ENCODE results near the gene RBM10. TPM values are rescaled to one million over a fixed set of nuclear protein-coding genes. Genes with fewer than 3 reads are reported as not detected.
A peak's percentile ranks its signal among the peaks of the same experiment; 100 is the strongest.

Gene RBM10
- polyA plus RNA-seq, 1 experiment: 19.6 TPM

DNA sequence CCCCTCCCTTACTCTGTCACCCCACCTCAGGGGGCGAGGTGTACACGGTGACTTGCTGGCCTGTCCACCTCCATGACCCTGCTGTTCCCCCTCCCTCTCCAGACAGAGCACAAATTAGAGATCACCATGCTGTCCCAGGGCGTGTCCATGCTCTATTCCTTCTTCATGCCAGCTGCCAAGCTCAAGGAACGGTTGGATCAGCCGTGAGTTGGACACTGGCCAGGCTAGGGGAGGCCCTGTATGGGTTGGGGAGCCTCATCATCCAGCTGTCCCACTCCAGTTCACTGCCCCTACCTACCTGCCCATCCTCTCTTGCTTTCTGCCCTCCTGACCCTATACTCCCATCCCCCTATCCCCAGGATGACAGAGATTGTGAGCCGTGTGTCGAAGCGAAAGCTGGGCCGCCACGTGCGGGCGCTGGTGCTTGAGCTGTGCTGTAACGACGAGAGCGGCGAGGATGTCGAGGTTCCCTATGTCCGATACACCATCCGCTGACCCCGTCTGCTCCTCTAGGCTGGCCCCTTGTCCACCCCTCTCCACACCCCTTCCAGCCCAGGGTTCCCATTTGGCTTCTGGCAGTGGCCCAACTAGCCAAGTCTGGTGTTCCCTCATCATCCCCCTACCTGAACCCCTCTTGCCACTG lies 69.5 kb downstream of the RBM10 start:
- Histone ChIP-seq H3K27ac (ENCODE audit: low read depth, low read length) (no peak overlapping the region), H3K27me3 (ENCODE audit: control insufficient read depth, insufficient read depth, low read length) (no peaks in the 10 kb centered on the region), H3K4me3 (ENCODE audit: low read depth, low read length) (no peak overlapping the region), H3K9me3 (ENCODE audit: control insufficient read depth, insufficient read depth, low read length) (no peaks in the 10 kb centered on the region)
- DNase-seq (ENCODE audit: low read depth, low spot score): no peak
- CTCF ChIA-PET: no interaction called here
- POLR2A ChIA-PET: interaction anchor here (0.6 kb wide), 2 partner anchors 14 to 18 kb away, joined by 3 read pairs; partner anchors contain the start of gene USP11
- TF ChIP-seq, protein P1, sequence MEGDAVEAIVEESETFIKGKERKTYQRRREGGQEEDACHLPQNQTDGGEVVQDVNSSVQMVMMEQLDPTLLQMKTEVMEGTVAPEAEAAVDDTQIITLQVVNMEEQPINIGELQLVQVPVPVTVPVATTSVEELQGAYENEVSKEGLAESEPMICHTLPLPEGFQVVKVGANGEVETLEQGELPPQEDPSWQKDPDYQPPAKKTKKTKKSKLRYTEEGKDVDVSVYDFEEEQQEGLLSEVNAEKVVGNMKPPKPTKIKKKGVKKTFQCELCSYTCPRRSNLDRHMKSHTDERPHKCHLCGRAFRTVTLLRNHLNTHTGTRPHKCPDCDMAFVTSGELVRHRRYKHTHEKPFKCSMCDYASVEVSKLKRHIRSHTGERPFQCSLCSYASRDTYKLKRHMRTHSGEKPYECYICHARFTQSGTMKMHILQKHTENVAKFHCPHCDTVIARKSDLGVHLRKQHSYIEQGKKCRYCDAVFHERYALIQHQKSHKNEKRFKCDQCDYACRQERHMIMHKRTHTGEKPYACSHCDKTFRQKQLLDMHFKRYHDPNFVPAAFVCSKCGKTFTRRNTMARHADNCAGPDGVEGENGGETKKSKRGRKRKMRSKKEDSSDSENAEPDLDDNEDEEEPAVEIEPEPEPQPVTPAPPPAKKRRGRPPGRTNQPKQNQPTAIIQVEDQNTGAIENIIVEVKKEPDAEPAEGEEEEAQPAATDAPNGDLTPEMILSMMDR (IDR thresholded peaks at IDR 0.05; ENCODE audit: low read depth, low read length): no peak

DNA sequence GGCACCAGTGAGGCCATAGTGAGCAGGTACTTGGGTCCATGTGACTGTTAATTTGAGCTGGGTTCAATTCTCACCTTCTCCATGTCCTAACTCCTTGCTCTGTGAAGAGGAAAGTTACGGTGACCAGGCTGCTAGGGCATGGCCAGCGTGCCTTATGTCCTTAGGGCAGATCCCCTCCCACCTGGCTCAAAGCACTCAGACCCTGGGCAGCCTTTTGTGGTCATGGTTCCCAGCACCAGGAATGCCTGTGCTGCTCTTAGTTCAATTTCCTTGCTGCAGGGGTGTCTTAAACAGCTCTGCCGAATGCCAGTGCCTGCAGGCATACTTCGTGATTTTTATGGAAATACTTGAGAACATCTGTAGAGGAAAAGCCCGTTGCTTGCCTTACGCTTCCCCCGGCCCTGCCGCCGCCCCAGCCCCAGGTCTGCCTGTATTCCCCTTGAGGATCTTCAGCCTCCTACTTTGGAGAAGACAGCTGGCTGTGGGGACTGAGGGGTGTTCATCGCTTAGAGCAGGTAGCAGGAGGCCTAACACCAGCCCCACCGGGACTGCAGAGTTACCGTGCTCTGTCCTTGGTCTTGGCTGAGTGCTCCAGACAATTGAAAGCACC lies 70.4 kb downstream of the RBM10 start:
- H3K4me3 ChIP-seq (ENCODE audit: low read depth, low read length): no peak overlapping the region
- POLR2A ChIA-PET: no interaction called here
- TF ChIP-seq, protein P1 (IDR thresholded peaks at IDR 0.05; ENCODE audit: low read depth, low read length): no peak
- no peaks in the 10 kb centered on the region for H3K9me3 ChIP-seq (ENCODE audit: control insufficient read depth, insufficient read depth, low read length)
- DNase-seq (ENCODE audit: low read depth, low spot score): no peak
- no peak overlapping the region for H3K27ac ChIP-seq (ENCODE audit: low read depth, low read length)
- CTCF ChIA-PET: no interaction called here
- no peaks in the 10 kb centered on the region for H3K27me3 ChIP-seq (ENCODE audit: control insufficient read depth, insufficient read depth, low read length)

DNA sequence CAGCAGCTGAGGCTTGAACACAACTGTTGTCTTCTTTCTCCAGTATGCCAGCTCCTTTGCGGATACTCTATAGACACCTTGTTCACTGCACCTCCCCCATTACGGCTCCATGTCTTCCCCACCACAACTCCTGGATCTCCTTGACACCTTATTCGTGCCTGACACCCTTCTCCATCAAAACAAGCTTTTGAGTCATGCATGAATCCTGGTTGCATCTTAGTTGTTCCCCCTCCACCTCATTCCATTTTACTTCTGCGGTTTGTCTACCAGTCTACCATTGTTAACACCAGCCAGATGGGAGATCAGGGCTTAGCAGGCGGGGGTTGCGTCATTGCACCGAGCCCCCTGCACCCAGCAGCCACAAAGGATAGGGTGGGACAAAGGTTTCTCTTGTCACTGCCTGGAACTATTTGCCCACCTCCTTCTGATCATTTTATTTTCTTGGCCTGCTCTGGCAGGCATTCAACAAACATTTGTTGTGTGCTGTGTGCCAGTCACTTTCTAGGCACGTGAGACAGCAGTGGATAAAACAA lies 71.4 kb downstream of the RBM10 start:
- no peaks in the 10 kb centered on the region for H3K27me3 ChIP-seq (ENCODE audit: control insufficient read depth, insufficient read depth, low read length)
- TF ChIP-seq, protein P1 (IDR thresholded peaks at IDR 0.05; ENCODE audit: low read depth, low read length): no peak
- H3K4me3 ChIP-seq (ENCODE audit: low read depth, low read length): no peak overlapping the region
- ChIA-PET POLR2A (interaction anchor here (1.6 to 2.0 kb wide), 2 partner anchors 17 to 307 kb away, joined by 6 to 14 read pairs; partner anchors contain the start of gene USP11), CTCF (interaction anchor here (1.1 kb wide), 1 partner anchor 168 kb away, joined by 4 read pairs; no protein-coding TSS in a partner anchor)
- no peaks in the 10 kb centered on the region for H3K9me3 ChIP-seq (ENCODE audit: control insufficient read depth, insufficient read depth, low read length)
- no peak for DNase-seq (ENCODE audit: low read depth, low spot score)
- peak overlapping the region; percentile 91 for H3K27ac ChIP-seq (ENCODE audit: low read depth, low read length)

DNA sequence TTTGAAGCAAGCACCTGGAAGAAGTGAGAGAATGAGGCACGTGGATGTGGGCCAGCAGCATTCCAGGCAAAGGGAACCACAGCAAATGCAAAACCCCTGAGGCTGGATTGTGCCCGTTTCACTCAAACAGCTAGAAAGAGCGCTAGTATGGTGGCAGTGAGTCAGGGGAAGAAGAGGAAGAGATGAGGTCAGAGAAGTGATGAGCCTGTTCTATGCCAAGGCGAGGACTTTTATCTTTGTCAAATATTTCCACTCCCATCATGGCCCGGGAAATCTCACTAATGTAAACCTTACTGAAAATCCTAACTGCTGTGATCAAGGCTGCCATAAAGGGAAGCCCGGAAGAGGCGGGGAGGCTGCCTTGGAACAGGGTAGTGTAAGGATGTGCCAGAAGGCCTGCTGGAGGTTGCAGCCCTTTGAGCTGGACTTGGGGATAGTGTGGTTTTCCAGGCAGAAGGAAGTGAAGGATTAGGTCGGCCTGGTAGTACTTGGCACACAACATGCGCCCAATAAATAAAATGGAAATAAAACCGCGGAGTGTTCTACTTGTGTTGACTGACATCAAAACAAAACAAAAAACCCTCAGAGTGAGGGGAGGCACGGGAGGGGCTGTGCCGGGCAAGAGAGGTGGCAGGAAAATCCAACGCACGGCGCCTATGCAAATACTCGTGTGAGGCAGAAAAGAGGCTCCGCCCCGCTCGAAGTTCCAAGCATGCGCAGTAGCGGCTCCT lies 72.3 kb downstream of the RBM10 start:
- TF ChIP-seq, protein P1 (IDR thresholded peaks at IDR 0.05; ENCODE audit: low read depth, low read length): no peak
- Histone ChIP-seq H3K27ac (ENCODE audit: low read depth, low read length) (peak overlapping the region; percentile 91), H3K9me3 (ENCODE audit: control insufficient read depth, insufficient read depth, low read length) (no peaks in the 10 kb centered on the region), H3K4me3 (ENCODE audit: low read depth, low read length) (peak overlapping the region; percentile 25), H3K27me3 (ENCODE audit: control insufficient read depth, insufficient read depth, low read length) (no peaks in the 10 kb centered on the region)
- DNase-seq (ENCODE audit: low read depth, low spot score): no peak
- POLR2A ChIA-PET: interaction anchor here (0.5 to 2.0 kb wide), 9 partner anchors 11 to 433 kb away, joined by 3 to 14 read pairs (median 5); partner anchors contain the start of genes ELK1 and USP11
- CTCF ChIA-PET: interaction anchor here (1.1 kb wide), 2 partner anchors 167 to 306 kb away, joined by 3 to 4 read pairs; no protein-coding TSS in a partner anchor
